Measurements from ENCODE around the gene GPC1. TPM values are rescaled to one million over a fixed set of nuclear protein-coding genes. Genes with fewer than 3 reads are reported as not detected.

Gene GPC1
- total RNA-seq, 1 donor from 2014 or later, result 252 TPM

DNA sequence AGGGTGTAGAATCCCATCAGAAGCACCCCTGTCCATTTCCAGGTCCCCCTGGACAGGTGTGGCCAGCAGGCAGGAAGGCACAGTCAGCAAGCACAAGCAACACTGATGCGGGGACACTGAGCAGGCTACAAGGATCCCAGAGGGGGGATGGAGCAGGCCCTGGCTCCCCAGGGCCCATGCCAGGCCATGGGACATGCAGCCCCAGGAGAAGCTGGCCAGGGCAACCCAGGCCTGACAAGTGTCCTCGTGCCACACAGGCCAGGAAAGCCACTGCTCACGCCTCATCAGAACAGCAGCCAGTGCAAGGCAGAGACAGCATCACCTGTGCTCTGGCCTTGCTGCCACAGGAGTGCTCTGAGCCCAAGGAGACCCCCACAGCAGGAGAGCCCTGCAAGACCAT is 14.1 kb upstream of the GPC1 start:
- Histone ChIP-seq H2AFZ (ENCODE audit: low read depth, low read length) (no peak overlapping the region), H3K27me3 (ENCODE audit: insufficient read depth, low read length) (no peaks in the 10 kb centered on the region), H3K36me3 (ENCODE audit: insufficient read depth, low read length) (no peaks in the 10 kb centered on the region), H3K79me2 (ENCODE audit: insufficient read depth, low read length) (no peaks in the 10 kb centered on the region), H3K27ac (ENCODE audit: low read depth, low read length) (no peak overlapping the region), H3K4me1 (ENCODE audit: insufficient read depth, low read length) (no peaks in the 10 kb centered on the region), H3K4me2 (ENCODE audit: low read length) (no peak overlapping the region), H3K9me3 (ENCODE audit: insufficient read depth, low read depth, low read length) (peaks cover 10% of the 10 kb centered on the region), H3K4me3 (ENCODE audit: insufficient read depth, low read depth, low read length) (no peak overlapping the region), H4K20me1 (ENCODE audit: insufficient read depth, low read length) (no peaks in the 10 kb centered on the region), H3K9ac (ENCODE audit: low read length) (no peak overlapping the region)
- FAIRE-seq (no peak), DNase-seq (ENCODE audit: low read depth) (no peak)
- Mint-ChIP-seq H3K4me1 (ENCODE audit: low read depth, unreplicated experiment) (no peaks in the 10 kb centered on the region), H3K27ac (ENCODE audit: unreplicated experiment) (no peak overlapping the region), H3K9me3 (ENCODE audit: unreplicated experiment) (peaks cover 34% of the 10 kb centered on the region), H3K36me3 (ENCODE audit: low read depth, unreplicated experiment) (peaks cover 2% of the 10 kb centered on the region), H3K4me3 (ENCODE audit: unreplicated experiment) (no peak overlapping the region), H3K27me3 (ENCODE audit: low read depth, unreplicated experiment) (peaks cover 19% of the 10 kb centered on the region)
- TF ChIP-seq, protein P1, sequence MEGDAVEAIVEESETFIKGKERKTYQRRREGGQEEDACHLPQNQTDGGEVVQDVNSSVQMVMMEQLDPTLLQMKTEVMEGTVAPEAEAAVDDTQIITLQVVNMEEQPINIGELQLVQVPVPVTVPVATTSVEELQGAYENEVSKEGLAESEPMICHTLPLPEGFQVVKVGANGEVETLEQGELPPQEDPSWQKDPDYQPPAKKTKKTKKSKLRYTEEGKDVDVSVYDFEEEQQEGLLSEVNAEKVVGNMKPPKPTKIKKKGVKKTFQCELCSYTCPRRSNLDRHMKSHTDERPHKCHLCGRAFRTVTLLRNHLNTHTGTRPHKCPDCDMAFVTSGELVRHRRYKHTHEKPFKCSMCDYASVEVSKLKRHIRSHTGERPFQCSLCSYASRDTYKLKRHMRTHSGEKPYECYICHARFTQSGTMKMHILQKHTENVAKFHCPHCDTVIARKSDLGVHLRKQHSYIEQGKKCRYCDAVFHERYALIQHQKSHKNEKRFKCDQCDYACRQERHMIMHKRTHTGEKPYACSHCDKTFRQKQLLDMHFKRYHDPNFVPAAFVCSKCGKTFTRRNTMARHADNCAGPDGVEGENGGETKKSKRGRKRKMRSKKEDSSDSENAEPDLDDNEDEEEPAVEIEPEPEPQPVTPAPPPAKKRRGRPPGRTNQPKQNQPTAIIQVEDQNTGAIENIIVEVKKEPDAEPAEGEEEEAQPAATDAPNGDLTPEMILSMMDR (IDR thresholded peaks at IDR 0.05; ENCODE audit: insufficient read depth, low read depth, low read length), result no peak
- TF ChIP-seq EZH2 (IDR thresholded peaks at IDR 0.05; ENCODE audit: insufficient read depth, low read length), result no peak

DNA sequence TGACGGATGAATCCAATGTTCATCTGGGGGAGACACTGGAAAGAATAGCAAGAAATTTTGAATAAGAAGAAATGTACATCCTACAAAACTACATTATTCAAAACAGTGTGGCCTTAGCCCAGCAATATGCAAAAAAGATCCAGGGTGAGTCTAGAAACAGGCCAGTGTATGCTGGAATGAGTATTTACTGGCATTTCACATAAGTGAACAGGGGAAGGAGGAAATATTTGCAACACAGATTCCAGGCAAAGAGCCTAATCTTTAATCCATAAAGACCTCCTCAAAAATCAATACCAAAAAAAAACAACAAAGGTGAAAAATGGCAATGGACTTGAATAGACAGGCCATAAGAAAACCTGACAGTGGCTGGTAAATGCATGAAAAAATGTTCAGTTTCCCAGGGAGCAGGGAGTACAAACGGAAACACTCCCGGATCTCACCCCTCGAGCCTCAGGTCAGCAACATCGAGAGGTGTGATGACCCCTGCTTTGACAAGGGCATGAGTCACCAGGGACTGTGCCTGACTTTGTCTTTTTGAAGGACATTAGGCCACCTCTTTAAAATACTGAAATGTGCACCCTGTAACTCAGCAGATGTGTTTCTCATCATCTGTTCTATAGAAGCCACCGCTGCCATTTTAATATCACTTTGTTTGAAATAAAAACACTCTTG is 12.7 kb upstream of the GPC1 start:
- peaks cover 2% of the 10 kb centered on the region for H3K4me1 ChIP-seq (ENCODE audit: insufficient read depth, low read length)
- H3K27me3 ChIP-seq (ENCODE audit: insufficient read depth, low read length), result no peaks in the 10 kb centered on the region
- H3K36me3 ChIP-seq (ENCODE audit: insufficient read depth, low read length), result no peaks in the 10 kb centered on the region
- DNase-seq (ENCODE audit: low read depth), result no peak
- no peak for FAIRE-seq
- H3K79me2 ChIP-seq (ENCODE audit: insufficient read depth, low read length), result no peaks in the 10 kb centered on the region
- Mint-ChIP-seq H3K36me3 (ENCODE audit: low read depth, unreplicated experiment) (peaks cover 4% of the 10 kb centered on the region), H3K4me1 (ENCODE audit: low read depth, unreplicated experiment) (peaks cover 3% of the 10 kb centered on the region), H3K4me3 (ENCODE audit: unreplicated experiment) (no peak overlapping the region), H3K27me3 (ENCODE audit: low read depth, unreplicated experiment) (peaks cover 29% of the 10 kb centered on the region), H3K27ac (ENCODE audit: unreplicated experiment) (no peak overlapping the region), H3K9me3 (ENCODE audit: unreplicated experiment) (peaks cover 36% of the 10 kb centered on the region)
- no peak overlapping the region for H3K4me3 ChIP-seq (ENCODE audit: insufficient read depth, low read depth, low read length)
- peaks cover 10% of the 10 kb centered on the region for H3K9me3 ChIP-seq (ENCODE audit: insufficient read depth, low read depth, low read length)
- no peak overlapping the region for H3K27ac ChIP-seq (ENCODE audit: low read depth, low read length)
- H4K20me1 ChIP-seq (ENCODE audit: insufficient read depth, low read length), result no peaks in the 10 kb centered on the region
- no peak for TF ChIP-seq EZH2 (IDR thresholded peaks at IDR 0.05; ENCODE audit: insufficient read depth, low read length)
- TF ChIP-seq, protein P1 (IDR thresholded peaks at IDR 0.05; ENCODE audit: insufficient read depth, low read depth, low read length), result no peak
- no peak overlapping the region for H2AFZ ChIP-seq (ENCODE audit: low read depth, low read length)
- H3K9ac ChIP-seq (ENCODE audit: low read length), result no peak overlapping the region
- H3K4me2 ChIP-seq (ENCODE audit: low read length), result no peak overlapping the region

DNA sequence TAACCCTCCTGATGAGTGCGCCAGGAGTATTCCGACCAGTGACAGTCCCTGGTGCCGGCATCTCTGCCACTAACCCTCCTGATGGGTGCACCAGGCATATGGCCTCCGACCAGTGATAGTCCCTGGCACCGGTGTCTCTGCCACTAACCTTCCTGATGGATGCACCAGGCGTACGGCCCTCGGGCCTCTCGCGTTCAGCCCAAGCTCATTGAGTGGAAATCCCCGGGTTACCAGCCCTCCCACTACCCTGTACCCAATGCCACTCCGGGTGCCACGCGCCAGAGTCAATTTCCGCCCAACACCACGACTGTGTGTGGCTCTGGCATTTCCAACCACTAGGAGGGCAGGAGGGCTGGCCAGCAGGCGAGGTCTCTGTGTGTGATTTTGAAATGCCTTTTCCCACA is 11.7 kb upstream of the GPC1 start:
- Histone ChIP-seq H3K79me2 (ENCODE audit: insufficient read depth, low read length) (no peaks in the 10 kb centered on the region), H3K9ac (ENCODE audit: low read length) (no peak overlapping the region), H3K27me3 (ENCODE audit: insufficient read depth, low read length) (no peaks in the 10 kb centered on the region), H4K20me1 (ENCODE audit: insufficient read depth, low read length) (no peaks in the 10 kb centered on the region), H2AFZ (ENCODE audit: low read depth, low read length) (no peak overlapping the region), H3K36me3 (ENCODE audit: insufficient read depth, low read length) (no peaks in the 10 kb centered on the region), H3K4me3 (ENCODE audit: insufficient read depth, low read depth, low read length) (no peak overlapping the region), H3K27ac (ENCODE audit: low read depth, low read length) (no peak overlapping the region), H3K9me3 (ENCODE audit: insufficient read depth, low read depth, low read length) (peaks cover 8% of the 10 kb centered on the region), H3K4me2 (ENCODE audit: low read length) (no peak overlapping the region), H3K4me1 (ENCODE audit: insufficient read depth, low read length) (peaks cover 2% of the 10 kb centered on the region)
- H3K36me3 Mint-ChIP-seq (ENCODE audit: low read depth, unreplicated experiment), result peaks cover 4% of the 10 kb centered on the region
- FAIRE-seq, result no peak
- H3K27me3 Mint-ChIP-seq (ENCODE audit: low read depth, unreplicated experiment), result peaks cover 31% of the 10 kb centered on the region
- DNase-seq (ENCODE audit: low read depth), result no peak
- H3K9me3 Mint-ChIP-seq (ENCODE audit: unreplicated experiment), result peaks cover 29% of the 10 kb centered on the region
- no peak overlapping the region for H3K27ac Mint-ChIP-seq (ENCODE audit: unreplicated experiment)
- TF ChIP-seq EZH2 (IDR thresholded peaks at IDR 0.05; ENCODE audit: insufficient read depth, low read length), result no peak
- TF ChIP-seq, protein P1 (IDR thresholded peaks at IDR 0.05; ENCODE audit: insufficient read depth, low read depth, low read length), result no peak
- peaks cover 3% of the 10 kb centered on the region for H3K4me1 Mint-ChIP-seq (ENCODE audit: low read depth, unreplicated experiment)
- H3K4me3 Mint-ChIP-seq (ENCODE audit: unreplicated experiment), result no peak overlapping the region

Data from astrocyte (in vitro differentiated cells and primary cell).